Smooth muscle cell (in vitro differentiated cells): ENCODE results near the gene NTSR1. TPM values are rescaled to one million over a fixed set of nuclear protein-coding genes. Genes with fewer than 3 reads are reported as not detected.

ENCODE experiments used
- DNase-seq: peaks from one replicate; lab custom pipeline; 2025; ENCODE audit not compliant: unreplicated experiment; lab: John Stamatoyannopoulos, UW
- H2AFZ ChIP-seq: fragments of 200-600 bp; sonication (generic); 2 replicates; pipeline ENCODE4 v1.6.0; 2016; ENCODE audit warnings: antibody characterized with exemption, low read depth, mild to moderate bottlenecking
- H3F3A ChIP-seq: fragments of 200-600 bp; sonication (generic); 2 replicates; pipeline ENCODE4 v1.6.0; 2017; ENCODE audit warnings: antibody characterized with exemption, low read depth
- H3K27ac ChIP-seq: fragments of 200-600 bp; sonication (generic); 2 replicates; pipeline ENCODE4 v1.5.1; 2016; ENCODE audit warnings: low read depth, mild to moderate bottlenecking
- H3K27me3 ChIP-seq: fragments of 200-600 bp; sonication (generic); 2 replicates; pipeline ENCODE4 v1.6.1; 2016; ENCODE audit warnings: low read depth, mild to moderate bottlenecking
- H3K36me3 ChIP-seq: fragments of 200-600 bp; sonication (generic); 2 replicates; pipeline ENCODE4 v1.5.1; 2016; ENCODE audit warnings: low read depth
- H3K4me1 ChIP-seq: fragments of 200-600 bp; sonication (generic); 2 replicates; pipeline ENCODE4 v1.5.1; 2016; ENCODE audit warnings: low read depth
- H3K4me2 ChIP-seq: fragments of 200-600 bp; sonication (generic); 2 replicates; pipeline ENCODE4 v1.6.0; 2016; ENCODE audit warnings: mild to moderate bottlenecking
- H3K4me3 ChIP-seq: fragments of 200-600 bp; sonication (generic); 2 replicates; pipeline ENCODE4 v1.5.1; 2016; ENCODE audit warnings: mild to moderate bottlenecking
- H3K79me2 ChIP-seq: fragments of 200-600 bp; sonication (generic); 2 replicates; pipeline ENCODE4 v1.6.0; 2016; ENCODE audit warnings: low read depth, mild to moderate bottlenecking
- H3K9ac ChIP-seq: fragments of 200-600 bp; sonication (generic); 2 replicates; pipeline ENCODE4 v1.6.0; 2016; ENCODE audit warnings: low read depth
- H3K9me3 ChIP-seq: fragments of 200-600 bp; sonication (generic); replicated peaks from 2 replicates; pipeline ENCODE4 v1.5.1; 2016; ENCODE audit warnings: low read depth
- H4K20me1 ChIP-seq: fragments of 200-600 bp; sonication (generic); 2 replicates; pipeline ENCODE4 v1.6.0; 2016; ENCODE audit warnings: low read depth
- CTCF ChIP-seq: fragments of 200-600 bp; sonication (generic); IDR thresholded peaks from 2 replicates; pipeline ENCODE4 v1.5.1; 2017; ENCODE audit warnings: borderline replicate concordance, mild to moderate bottlenecking, antibody characterized with exemption; ENCODE audit not compliant: insufficient read depth, poor library complexity, severe bottlenecking
- WGBS: methylation state at CpG from one replicate; pipeline ENCODE4 v1.1.7; 2016; ENCODE audit warnings: low lambda C conversion rate; 5-methylcytosine and 5-hydroxymethylcytosine counted together
- polyA plus RNA-seq: library from polyadenylated mRNA; unstranded; fragments of >200 nt; fragmentation: Nextera tagmentation; extraction: Ambion mirVana; gene quantifications from 2 replicates; pipeline ENCODE4 v1.2.1, GENCODE V29; 2016
- total RNA-seq: library from RNA; depleted of rRNA; stranded (reverse); fragments of >200 nt; gene quantifications from 2 replicates; pipeline ENCODE4 v1.2.3, GENCODE V29; 2014

Gene NTSR1
- total and polyA plus RNA-seq, 2 experiments from 2014 or later, result 0.09 TPM; not detected in 1

GRCh38 chr20:62723768-62724450, 15.3 kb downstream of the NTSR1 start:
- WGBS, result 78% methylated on average over 11 of the region's 11 CpGs
- H2AFZ ChIP-seq, result no peak overlapping the region
- no peak overlapping the region for H3K9ac ChIP-seq
- H3F3A ChIP-seq, result no peaks in the 10 kb centered on the region
- no peak overlapping the region for H3K4me3 ChIP-seq
- H3K27ac ChIP-seq, result no peak overlapping the region
- no peaks in the 10 kb centered on the region for H4K20me1 ChIP-seq
- no peaks in the 10 kb centered on the region for H3K9me3 ChIP-seq
- no peaks in the 10 kb centered on the region for H3K36me3 ChIP-seq
- H3K79me2 ChIP-seq, result no peaks in the 10 kb centered on the region
- no peak overlapping the region for H3K4me2 ChIP-seq
- TF ChIP-seq CTCF, result no peak
- no peak for DNase-seq
- H3K4me1 ChIP-seq, result no peaks in the 10 kb centered on the region
- H3K27me3 ChIP-seq, result peaks cover 2% of the 10 kb centered on the region

DNA sequence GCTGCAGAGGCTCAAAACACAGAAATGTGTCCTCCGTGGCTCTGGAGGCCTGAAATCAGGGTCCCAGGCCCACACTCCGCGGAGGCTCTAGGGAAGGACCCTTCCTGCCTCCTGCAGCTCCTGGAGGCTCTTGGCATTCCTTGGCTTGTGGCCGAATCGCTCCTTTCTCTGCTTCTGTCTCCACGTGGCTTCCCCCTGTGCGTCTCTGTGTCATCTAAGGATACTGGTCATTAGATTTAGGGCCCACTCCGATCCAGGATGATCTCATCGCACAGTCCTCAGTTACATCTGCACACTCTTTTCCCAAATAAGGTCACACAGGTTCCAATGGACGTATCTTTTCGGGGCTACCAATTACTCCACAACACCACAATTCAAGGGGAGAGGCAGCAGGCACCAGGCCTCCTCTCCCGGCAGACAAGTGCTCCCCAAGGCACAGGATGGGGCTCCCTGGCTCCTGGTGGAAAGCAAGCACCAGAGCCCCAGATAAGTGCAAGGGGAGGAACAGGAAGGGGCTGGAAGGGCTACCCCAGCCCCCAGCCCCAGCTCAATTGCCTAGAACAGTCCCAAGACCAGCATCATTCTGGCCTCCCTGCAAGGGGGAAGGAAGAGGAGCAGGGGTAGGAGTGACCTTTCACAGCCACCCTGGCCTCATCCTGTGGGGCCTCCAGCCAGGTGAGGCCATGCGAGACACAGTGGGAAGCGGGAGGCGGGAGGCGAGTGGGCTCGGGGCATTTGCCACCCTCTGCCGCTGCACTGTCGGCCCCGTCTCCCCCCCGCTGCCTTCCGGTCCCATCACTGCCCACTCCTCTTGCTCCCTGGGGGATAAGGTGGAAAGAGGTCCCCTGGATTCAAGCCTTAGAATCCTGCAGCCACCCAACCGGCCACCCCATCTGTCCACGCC, 16.3 kb downstream of the NTSR1 start:
- 87% methylated on average over 23 of the region's 24 CpGs for WGBS

DNA sequence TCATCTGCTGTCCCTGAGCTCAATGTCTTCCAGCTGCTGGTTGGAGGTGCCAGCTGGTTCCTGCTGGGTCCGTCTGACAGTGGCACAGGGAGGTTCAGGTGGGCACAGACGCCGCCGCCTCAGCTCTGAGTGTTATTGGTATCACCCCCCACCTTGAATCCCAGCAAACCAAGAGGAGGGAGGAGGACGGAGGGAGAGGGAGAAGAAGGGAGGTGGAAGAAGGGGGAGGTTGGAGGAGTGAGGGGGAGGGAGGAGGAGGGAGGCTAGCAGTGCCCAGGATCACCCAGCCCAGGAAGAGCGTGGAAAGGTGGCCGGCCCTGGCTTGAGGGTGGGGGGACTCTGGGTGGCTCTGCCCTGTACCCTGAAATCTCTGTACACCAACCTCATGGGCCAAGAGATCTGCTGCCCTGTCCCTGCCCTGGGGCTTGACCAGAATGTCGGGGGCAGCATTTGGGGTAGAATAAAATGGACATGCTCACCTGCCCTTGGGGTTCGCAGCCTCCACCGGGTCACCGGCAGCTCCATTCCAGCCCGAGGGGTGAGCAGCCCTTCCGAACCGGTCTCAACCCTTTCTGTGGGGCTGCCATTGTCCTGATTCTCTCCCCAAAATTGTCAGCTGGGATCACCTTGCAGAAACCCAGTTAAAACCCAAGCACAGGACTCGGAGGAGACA, 17.1 kb downstream of the NTSR1 start:
- Histone ChIP-seq H3K4me1 (no peaks in the 10 kb centered on the region), H3K36me3 (no peaks in the 10 kb centered on the region), H3K27me3 (peaks cover 9% of the 10 kb centered on the region), H3K4me2 (no peak overlapping the region), H3K9ac (no peak overlapping the region), H4K20me1 (no peaks in the 10 kb centered on the region), H3K79me2 (no peaks in the 10 kb centered on the region), H3K4me3 (no peak overlapping the region), H3K9me3 (no peaks in the 10 kb centered on the region), H2AFZ (no peak overlapping the region), H3K27ac (no peak overlapping the region), H3F3A (no peaks in the 10 kb centered on the region)
- DNase-seq, result no peak
- TF ChIP-seq CTCF, result no peak
- WGBS, result 94% methylated on average over 15 of the region's 15 CpGs

More for the DNA sequence above, 16.3 kb downstream of the NTSR1 start:
- TF ChIP-seq CTCF, result no peak
- Histone ChIP-seq H3K27ac (no peak overlapping the region), H3F3A (no peaks in the 10 kb centered on the region), H3K9me3 (no peaks in the 10 kb centered on the region), H2AFZ (no peak overlapping the region), H3K27me3 (peaks cover 2% of the 10 kb centered on the region), H3K9ac (no peak overlapping the region), H4K20me1 (no peaks in the 10 kb centered on the region), H3K36me3 (no peaks in the 10 kb centered on the region), H3K4me2 (no peak overlapping the region), H3K4me3 (no peak overlapping the region), H3K4me1 (no peaks in the 10 kb centered on the region), H3K79me2 (no peaks in the 10 kb centered on the region)
- no peak for DNase-seq
